GM21360 (cell line): ENCODE results near the gene SCYGR3.
"Not testable (repeated sequence)": the region's sequence is repeated elsewhere in the genome, so short reads cannot be mapped to it uniquely, and the experiment has no call there.

Experiments
- ATAC-seq: cut with Tn5 transposase; IDR thresholded peaks from one replicate; pipeline ENCODE4 v1.9.1; 2021; ENCODE audit warnings: mild to moderate bottlenecking, moderate library complexity; ENCODE audit not compliant: unreplicated experiment

SCYGR3 gene

DNA sequence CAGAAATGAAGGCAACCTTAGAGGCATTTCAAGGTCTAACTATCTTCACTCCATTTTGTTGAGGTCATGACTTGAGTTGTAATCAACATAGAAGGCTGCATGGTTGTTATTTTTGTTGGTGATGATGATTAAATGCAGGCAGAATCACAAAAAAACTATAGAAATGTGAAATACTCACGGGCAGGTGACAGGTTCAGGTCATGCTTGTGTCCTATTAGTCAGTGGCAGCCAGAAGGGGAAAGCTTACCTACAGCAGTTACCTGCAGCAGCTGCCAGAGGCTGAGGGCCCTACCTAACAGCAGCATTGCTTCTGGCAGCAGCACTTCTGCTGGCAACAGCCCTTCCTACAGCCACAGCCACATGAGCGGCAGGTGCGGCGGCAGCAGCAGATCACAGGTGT, 394 bp downstream of the SCYGR3 start:
- ATAC-seq = no peak

DNA sequence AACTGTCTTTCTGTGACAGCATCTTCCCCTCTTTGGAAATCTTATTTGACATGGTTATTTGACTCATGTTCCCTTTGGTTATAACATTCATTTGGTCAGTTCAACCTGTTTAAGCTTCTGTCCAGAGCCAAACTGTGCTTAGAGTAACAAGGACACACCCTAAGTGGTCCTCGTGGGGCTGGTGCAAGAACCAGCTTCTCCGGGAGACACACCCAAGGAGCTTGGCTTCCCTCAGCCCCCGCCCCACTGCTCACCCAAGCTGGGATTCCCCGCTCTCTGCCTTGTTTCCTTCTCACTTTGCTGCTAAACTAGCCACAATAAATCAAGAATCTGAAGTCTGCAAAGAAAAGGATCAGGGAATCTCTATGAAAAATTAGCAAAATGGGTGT, 1.4 kb downstream of the SCYGR3 start:
- no peak for ATAC-seq

DNA sequence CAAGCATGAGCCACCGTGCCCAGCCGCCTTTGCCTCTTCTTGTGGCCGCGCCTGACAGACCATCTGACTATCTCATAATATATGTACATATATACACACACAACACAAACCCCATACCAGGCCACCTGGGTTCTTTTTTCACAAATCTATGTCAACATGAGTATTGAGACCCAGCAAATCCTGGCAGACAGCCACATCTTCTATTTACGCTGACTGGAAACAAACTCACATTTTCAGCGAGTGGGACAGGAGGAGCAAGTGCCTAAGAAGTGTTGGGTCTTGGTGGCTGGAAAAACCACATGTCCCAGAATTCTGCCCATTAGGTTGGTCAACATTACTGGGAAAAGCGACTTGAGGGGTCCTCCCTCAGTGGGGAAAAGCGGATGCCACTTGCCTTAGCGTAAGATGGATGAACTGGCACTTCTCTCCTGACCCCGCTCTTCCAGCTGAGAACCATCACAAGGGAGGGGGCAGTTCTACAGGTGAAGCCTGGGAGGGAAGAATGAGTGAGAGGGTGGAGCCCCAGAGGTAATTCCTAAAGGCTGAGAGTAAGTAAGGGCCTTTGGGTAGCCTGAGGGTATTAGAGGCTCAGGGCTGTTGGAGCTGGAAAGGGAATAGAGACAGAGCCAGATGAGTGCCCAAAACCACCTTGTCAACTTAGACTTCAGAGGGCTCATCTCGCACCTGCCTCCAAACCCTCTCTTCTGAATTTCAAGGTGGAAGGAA, 1.9 kb downstream of the SCYGR3 start:
- ATAC-seq = no peak

DNA sequence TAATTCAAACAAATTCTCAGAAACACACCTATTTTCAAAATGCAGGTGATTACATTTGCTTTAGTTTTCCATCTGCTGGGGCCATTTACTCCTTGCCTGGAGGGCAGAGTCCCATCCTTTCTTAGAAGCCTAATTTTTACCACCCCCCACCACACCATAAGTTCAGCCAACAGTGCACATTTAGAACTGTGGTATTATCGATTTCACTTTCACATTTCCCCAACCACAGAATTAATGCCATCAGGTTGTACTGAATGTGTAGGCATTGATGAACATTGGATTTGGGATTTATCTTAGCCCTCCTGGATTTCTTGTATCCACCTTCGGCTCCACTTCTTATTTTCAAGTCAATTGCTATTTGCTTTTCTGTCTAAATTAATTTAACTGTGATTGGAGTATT, 4.5 kb downstream of the SCYGR3 start:
- peak; percentile 41 for ATAC-seq

DNA sequence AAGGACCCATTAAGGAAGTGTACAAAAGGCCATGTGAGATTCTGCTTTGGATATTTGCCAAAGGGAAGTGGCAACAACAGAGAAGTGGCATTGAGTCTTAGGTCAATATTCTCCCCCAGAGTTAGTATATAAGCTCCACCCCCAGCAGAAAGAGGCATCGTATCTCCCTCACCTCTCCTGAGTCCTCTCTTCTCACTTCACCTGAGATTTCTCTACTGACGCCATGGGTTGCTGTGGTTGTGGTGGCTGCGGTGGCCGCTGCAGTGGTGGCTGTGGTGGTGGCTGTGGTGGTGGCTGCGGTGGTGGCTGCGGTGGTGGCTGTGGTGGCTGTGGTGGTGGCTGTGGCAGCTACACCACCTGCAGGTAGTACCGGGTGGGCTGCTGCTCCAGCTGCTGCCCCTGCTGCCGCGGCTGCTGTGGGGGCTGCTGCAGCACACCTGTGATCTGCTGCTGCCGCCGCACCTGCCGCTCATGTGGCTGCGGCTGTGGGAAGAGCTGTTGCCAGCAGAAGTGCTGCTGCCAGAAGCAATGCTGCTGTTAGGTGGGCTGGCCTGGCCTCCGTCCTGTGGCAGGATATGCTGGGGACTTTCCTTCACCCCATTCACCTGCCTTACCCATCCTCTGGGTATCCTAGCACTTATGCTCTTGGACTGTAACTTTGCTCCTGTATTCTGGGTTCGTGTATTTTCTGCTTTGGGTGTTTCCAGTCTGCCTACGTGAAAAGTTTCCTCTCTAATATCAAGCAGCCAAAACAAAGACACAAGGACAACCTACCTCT, 5.9 kb downstream of the SCYGR3 start:
- ATAC-seq = peak; percentile 61

DNA sequence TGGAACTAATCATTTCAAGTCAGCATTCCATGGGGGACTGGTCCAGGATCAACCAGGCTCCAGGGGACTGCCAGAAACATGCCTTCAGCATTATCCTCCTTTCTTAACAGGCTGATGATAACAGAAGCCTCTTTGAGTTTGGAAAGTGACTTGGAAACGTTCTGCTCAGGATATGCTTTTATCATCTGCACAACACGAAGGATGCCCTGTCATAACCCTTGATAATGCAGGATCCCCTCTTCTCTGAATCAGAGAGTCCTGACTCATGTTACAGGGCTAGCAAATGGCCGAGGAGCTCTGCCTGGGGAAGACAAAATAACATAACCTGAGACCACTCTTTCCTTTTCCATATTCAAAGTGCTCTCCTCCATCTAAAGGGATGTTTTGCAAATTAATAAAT, 6.7 kb downstream of the SCYGR3 start:
- no peak for ATAC-seq

DNA sequence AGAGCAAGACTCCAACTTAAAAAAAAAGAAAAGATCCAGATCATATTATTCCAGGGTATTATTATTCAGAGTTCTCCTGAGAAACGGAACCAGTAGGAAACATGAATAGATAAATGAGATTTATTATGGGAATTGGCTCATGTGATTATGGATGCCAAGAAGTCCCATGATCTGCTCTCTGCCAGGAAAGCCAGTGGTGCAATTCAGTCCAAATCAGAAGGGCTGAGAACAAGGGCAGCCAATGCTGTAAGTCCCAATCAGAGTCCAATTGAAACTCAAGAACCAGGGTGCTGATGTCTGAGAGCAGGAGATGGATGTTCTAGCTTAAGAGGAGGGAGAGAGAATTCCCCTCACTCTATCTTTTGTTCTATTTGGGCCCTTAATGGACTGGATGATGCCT, 8.2 kb downstream of the SCYGR3 start:
- ATAC-seq = no peak

DNA sequence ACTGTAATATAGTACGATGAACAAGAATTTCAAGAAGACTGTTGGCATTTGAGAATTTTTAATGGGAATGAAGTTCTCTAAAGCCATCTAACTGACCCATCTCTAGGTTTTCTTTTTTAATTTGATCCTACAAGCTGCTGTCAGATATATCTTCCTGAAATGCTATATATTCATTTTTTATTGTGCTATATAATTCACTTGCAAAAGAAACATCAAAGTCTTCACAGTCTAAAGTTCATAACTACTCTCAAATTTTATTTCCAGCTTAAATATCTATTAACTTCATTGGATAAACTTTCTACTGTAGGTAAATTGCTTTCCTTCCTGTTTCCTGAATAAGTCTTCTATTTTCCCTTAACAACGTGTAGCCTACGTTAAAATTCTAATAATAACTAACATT, 12.3 kb downstream of the SCYGR3 start:
- no peak for ATAC-seq

DNA sequence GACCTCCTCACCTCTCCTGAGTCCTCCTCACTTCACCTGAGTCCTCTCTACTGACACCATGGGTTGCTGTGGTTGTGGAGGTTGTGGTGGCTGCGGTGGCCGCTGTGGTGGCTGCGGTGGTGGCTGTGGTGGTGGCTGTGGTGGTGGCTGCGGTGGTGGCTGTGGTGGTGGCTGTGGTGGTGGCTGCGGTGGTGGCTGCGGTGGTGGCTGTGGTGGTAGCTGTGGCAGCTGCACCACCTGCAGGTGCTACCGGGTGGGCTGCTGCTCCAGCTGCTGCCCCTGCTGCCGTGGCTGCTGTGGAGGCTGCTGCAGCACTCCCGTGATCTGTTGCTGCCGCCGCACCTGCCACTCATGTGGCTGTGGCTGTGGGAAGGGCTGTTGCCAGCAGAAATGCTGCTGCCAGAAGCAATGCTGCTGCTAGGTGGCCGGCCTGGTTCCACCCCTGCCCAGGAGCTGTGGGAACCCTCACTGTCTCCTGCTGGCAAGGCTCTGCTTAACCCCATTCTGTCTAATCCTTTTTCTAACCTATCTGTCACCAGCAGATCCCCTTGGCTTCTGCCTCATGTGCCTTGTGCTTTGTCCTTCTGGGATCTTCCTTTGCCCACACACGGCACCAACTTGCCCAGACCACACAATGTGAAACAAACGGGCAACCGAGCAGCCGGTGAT, 15.7 kb downstream of the SCYGR3 start, which contains the start of gene SCYGR2:
SCYGR2 (plus strand) TSS at position 59 of the 669 bp plus-strand sequence; CDS start at position 59, 0 bp downstream.
- not testable (repeated sequence) for ATAC-seq

DNA sequence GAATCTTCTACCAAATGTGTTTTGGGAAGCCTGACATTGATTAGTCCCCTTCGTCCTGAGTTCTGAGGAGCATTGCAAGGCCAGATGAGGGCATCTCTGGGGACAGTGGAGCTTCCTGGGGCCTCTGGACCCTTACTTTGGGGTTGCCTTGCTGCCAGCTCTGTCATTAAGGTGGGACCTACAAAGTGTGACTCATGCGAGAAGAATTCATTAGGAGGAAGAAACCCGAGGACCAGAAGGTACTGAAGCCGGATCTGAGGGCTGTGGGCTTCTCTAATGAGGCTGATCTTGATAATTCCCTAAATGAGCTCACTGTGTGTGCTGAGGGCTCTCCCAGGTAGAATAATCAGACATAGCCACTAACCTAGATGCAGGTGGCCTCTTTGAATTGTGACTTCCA, 16.6 kb downstream of the SCYGR3 start:
- ATAC-seq = no peak

DNA sequence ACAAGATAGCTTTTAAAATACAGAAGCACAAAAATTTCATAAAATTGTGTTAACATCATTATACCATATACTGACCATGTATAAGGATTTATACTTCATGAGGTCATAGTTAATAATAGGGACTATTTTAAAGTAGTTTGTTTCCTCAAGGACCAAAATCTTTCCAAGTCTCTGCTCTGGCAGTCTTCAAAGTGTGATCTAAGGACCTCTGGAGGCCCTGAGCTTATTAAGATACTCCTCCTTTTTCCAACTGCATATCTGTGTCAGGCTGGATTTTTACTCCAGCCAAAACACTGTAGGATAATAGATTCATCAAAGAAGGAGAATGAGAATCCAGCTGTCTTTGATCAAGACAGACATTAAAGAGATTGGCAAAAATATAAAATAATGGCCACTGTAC, 17.6 kb downstream of the SCYGR3 start:
- no peak for ATAC-seq

DNA sequence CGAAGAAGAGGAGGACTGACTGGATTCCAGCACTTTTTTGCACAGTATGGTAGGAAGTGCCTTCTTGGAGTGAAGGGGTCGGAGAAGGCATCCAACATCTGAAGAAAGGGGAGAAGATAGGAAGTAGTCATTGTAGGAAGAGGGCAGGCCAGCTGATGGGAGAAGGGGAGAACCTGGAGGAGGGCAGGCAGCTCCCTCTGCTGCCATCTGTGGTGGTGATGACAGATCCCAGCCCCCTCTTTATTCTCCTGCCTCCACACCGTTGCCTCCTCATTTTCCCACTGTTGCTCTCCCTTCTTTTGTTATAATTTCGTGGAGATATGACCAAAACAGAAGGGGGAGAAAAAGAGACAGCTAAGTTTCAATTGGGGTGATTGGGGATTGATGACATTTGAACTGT, 18.8 kb downstream of the SCYGR3 start:
- no peak for ATAC-seq

DNA sequence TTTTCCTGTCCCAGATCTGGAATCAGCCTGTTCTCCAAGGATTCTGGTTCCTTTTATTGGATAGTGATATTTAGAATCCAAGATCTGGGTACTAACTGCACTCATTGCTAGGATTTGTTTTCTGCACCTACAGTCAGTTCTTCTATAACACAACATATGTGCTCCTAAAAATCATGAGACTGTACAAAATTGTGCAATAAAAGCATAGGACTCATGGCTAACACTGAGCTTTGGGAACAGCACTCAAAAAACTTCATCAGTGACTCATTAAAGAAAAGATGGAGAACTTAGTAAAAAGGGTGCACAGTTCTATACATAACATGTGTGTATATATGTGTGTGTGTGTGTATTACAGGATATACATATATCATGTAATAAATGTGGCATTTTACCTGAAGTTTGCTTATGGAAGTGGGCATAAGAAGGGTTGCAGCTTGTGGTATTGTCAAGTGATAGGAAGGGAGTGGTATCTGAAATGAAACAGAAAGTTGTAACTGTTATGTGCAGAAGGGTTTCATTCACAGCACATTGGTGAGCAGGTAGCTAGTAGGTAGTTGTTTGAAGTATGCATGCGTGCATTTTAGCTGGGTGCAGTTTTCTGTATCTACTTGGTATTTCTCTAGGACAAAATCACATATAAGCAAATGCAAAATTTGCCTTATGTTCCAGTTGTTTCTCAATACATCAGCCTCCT, 21.8 kb downstream of the SCYGR3 start:
- peak; percentile 62 for ATAC-seq

DNA sequence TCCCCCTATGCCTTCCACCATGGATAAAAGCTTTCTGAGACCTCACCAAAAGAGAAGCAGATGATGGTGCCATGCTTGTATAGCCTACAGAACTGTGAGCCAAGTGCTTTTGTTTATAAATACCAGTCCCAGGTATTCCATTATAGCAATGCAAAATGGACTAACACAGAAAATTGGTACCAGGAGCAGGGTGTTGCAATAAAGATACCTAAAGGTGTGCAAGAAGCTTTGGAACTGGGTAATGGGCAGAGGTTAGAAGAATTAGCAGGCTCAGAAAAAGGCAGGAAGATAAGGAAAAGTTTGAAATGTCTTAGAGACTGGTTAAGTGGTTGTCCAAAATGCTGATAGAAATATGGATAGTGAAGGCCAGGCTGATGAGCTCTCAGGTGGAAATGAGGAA, 32.3 kb downstream of the SCYGR3 start:
- ATAC-seq = no peak

DNA sequence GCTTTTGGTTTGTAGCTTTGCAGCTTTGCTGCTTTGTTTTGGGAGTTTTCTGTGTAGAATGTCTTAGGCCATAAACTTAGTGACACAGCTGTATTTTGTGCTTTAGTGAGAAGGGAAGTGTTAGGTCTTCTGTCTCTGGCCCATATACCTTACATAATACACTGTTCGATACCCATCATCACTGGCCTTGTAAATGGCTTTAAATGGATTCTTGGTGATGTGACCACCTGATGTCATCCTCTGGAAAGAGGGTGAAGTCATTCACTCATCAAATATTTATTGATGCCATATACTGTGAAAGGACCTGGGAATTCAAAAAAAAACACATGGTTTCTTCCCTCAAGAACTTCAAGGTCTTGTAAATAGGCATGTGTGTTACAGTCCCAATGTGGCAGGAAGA, 34.8 kb downstream of the SCYGR3 start:
- ATAC-seq = no peak

DNA sequence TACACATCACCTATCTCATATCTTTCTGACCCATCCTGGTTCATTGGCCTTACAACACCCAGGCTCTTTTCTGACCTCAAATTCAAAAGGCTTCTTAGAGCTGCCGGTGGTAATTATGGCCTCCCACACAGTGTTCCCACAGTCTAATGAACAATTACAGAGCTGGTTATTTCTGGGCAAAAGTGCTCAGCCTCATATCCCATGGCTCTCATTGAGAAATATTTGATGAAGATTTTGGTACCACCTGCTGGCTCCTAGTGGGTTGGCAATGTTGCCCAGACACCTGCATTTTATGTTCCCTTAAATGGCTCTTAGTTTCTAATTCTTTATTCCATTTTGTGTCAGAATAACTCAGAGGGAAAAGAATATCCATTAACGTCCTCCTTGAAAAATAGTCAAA, 36.0 kb downstream of the SCYGR3 start:
- ATAC-seq = no peak

DNA sequence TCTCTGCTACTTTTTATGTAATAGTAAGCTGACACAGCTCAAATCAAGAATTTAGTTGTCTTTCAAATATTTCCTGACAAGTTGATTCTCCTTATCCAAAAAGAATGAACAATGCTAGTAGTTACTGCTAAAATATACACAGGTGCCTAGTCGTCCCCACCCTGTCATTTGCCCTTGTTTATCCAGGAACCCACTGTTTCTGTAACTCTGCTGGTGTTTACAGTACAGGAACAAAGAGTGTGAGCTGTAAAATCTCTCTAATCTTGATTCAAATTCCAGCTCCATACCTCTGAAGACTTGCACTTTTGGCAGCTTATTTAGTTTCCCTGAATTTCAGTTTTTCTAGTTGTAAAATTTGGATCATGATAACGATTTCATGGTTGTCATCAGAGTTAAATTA, 37.1 kb downstream of the SCYGR3 start:
- no peak for ATAC-seq

DNA sequence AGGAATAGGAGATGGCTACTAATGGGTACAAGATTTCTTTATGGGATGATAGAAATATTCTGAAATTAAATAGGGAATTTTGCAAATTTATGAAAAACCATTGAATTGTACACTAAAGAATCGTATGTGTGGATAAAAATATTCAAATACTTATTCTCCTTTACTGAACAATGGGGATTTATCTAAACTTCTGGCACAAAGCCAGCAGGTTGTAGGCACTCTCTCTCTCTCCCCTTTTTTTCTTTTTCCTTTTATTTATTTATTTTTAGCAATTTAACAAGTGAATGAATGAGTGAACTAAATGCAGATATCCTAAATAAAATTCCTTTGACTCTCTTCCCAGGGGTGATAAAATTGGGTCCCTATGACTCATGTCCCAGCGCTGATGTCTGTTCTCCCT, 37.8 kb downstream of the SCYGR3 start:
- no peak for ATAC-seq

DNA sequence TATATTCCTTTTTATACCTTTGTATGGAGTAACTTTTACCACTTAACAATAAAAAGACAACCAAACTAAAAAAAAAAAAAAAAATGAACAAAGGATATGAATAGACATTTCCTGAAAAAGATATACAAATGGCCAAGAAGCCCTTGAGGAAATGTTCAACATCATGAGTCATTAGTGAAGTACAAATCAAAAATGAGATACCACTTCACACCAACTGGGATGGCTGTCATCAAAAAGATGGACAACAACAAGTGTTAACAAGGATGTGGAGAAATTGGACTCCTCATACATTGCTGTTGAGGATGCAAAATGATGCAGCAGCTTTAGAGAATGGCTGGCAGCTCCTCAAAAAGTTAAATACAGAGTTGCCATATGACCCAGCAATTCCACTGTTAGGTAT, 38.5 kb downstream of the SCYGR3 start:
- ATAC-seq = no peak

DNA sequence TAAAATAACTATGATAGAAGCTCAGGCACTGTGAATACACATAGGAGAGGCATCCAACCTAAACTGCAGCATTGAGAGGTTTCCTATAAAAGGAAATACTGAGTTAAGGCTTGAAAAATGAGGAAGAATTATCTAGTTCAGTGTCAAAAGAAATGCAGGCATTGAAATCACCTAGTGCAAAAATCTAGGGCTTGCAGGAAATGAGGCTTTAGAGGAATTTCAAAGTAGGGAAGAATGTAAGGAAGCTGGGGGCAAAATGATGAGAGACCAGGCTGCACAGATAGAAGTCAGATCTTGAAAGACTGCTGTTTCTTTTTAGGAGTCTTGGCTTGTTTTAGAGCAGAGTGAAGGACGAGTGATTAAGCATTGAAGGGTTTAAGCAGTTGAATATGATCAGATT, 44.0 kb downstream of the SCYGR3 start:
- ATAC-seq = no peak

DNA sequence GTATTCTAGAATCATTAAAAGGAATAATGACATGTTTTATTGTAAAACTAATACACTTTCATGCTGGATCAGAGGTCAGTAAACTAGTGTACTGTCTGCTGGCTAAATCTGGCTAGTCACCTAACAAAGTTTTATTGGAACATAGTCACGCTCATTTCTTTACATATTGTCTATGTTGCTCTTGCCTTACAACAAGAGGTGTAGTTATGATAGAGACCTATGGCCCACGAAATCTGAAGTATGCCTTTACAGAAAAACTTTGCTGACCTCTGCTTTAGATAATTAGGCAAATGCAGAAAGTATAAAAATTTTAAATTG, 45.8 kb downstream of the SCYGR3 start:
- ATAC-seq = no peak

DNA sequence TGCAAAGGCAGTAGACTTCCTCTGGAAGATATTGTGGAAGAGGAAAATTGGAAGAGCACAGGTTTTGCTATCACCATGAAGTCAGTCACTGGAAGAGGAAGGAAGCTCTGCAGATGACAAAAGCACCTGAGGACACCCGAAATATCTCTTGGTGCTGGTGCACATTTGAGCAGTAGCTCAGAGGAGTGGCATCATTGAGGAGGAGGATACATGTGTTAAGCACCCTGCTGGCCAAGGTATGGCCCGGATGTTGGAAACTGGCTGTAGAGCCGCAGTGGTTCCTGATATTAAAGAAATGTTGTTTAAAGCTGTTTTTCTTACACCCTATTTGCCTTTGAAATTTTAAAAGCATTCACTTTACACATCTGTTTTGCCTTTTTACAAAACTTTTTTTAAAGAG, 48.6 kb downstream of the SCYGR3 start:
- no peak for ATAC-seq
